CD4-positive, CD25-positive, alpha-beta regulatory T cell (primary cell): ENCODE measurements around the gene ROM1. TPM values are rescaled to one million over a fixed set of nuclear protein-coding genes. Genes with fewer than 3 reads are reported as not detected.
A peak's percentile ranks its signal among the peaks of the same experiment; 100 is the strongest.
"Not testable (repeated sequence)": the region's sequence is repeated elsewhere in the genome, so short reads cannot be mapped to it uniquely, and the experiment has no call there.

Experiments
- ATAC-seq, 2 donors: fragments of 150-1000 bp; cut with Tn5 transposase; one replicate each; pipeline ENCODE4 v1.10.0; 2021; ENCODE audit warnings: low read depth in 2 of 2, moderate number of reproducible peaks in 2 of 2, moderate library complexity in 1 of 2
- DNase-seq, 3 donors: peaks; one replicate each; pipeline versions ENCODE4 v3.0.0 to v3.0.0-alpha.2; 2012 to 2022; ENCODE audit warnings: mixed read lengths in 1 of 3
- H3K27ac ChIP-seq: one replicate; pipeline ENCODE4 v1.7.0; 2013; ENCODE audit warnings: mild to moderate bottlenecking, low read length; ENCODE audit not compliant: insufficient read depth, poor library complexity, severe bottlenecking
- H3K27me3 ChIP-seq: one replicate; pipeline ENCODE4 v1.7.0; 2013; ENCODE audit warnings: low read length; ENCODE audit not compliant: control insufficient read depth, insufficient read depth
- H3K36me3 ChIP-seq: one replicate; pipeline ENCODE4 v1.7.0; 2013; ENCODE audit warnings: mild to moderate bottlenecking, low read length, moderate library complexity; ENCODE audit not compliant: control insufficient read depth, insufficient read depth
- H3K4me1 ChIP-seq: 2 replicates; pipeline ENCODE4 v1.7.0; 2013; ENCODE audit warnings: mild to moderate bottlenecking, low read length; ENCODE audit not compliant: insufficient read depth, control insufficient read depth, poor library complexity, severe bottlenecking
- H3K4me3 ChIP-seq: one replicate; pipeline ENCODE4 v1.7.0; 2013; ENCODE audit warnings: low read depth, mild to moderate bottlenecking, low read length, moderate library complexity
- H3K9me3 ChIP-seq, 2 experiments: 1 replicate in 1 of 2; 2 replicates in 1 of 2; pipeline ENCODE4 v1.7.0; 2013; ENCODE audit warnings: low read length in 2 of 2, mild to moderate bottlenecking in 1 of 2, moderate library complexity in 1 of 2; ENCODE audit not compliant: control insufficient read depth in 2 of 2
- H3K27ac Mint-ChIP-seq, 3 donors: one replicate each; pipeline ENCODE4 v1.8.0; 2020 to 2022; ENCODE audit warnings: mild to moderate bottlenecking in 3 of 3, mixed read lengths in 3 of 3, moderate library complexity in 2 of 3
- H3K27me3 Mint-ChIP-seq: one replicate; pipeline ENCODE4 v1.8.0; 2022; ENCODE audit warnings: mild to moderate bottlenecking, mixed read lengths
- H3K36me3 Mint-ChIP-seq: one replicate; pipeline ENCODE4 v1.8.0; 2020; ENCODE audit warnings: mixed read lengths
- H3K4me1 Mint-ChIP-seq, 4 donors: one replicate each; pipeline ENCODE4 v1.8.0; 2020 to 2022; ENCODE audit warnings: mixed read lengths in 4 of 4, mild to moderate bottlenecking in 1 of 4
- H3K4me3 Mint-ChIP-seq, 4 donors: one replicate each; pipeline ENCODE4 v1.8.0; 2020 to 2022; ENCODE audit warnings: mild to moderate bottlenecking in 4 of 4, mixed read lengths in 4 of 4, moderate library complexity in 3 of 4
- H3K9me3 Mint-ChIP-seq, 7 donors: one replicate each; pipeline ENCODE4 v1.8.0; 2020 to 2022; ENCODE audit warnings: mixed read lengths in 7 of 7, mild to moderate bottlenecking in 3 of 7, moderate library complexity in 2 of 7
- polyA plus RNA-seq, 4 donors: library from polyadenylated mRNA; unstranded; fragments of 300-500 nt; fragmentation: Illumina TruSeq; gene quantifications; one replicate each; pipeline ENCODE4 v1.2.3, GENCODE V29; 2021
- total RNA-seq: library from RNA; stranded (reverse); gene quantifications from one replicate; pipeline ENCODE4 v1.2.3, GENCODE V29; 2022

The ROM1 gene
- total and polyA plus RNA-seq, 5 donors from 2014 or later = 0.41 to 1.9 (median 1.1) TPM

DNA sequence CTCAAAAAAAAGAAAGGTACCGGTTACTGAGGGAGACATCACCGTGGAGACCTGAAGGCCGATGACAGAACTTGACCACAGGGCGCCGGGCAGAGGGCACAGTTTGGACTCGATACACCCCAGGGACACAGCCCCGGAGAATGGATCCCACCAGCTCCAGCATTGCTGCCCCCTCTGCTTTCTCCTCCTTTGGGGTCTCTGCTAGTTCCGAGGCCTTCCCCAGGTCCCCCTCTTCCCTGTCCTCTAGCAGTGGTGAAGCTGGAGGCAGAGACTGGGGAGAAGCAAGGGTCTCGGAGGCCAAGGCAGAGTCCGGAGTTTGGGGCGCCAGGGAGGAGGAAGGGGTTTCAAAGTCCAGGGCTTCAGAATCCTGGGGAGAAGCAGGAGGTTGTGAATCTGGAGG, 34.5 kb upstream of the ROM1 start:
- Histone ChIP-seq H3K27me3 (no peaks in the 10 kb centered on the region), H3K27ac (no peak overlapping the region), H3K9me3 (no peaks in the 10 kb centered on the region), H3K4me3 (no peak overlapping the region), H3K4me1 (peaks cover 14% of the 10 kb centered on the region), H3K36me3 (peaks cover 40% of the 10 kb centered on the region)
- ATAC-seq (no peak), DNase-seq (no peak)
- no peaks in the 10 kb centered on the region for H3K9me3 Mint-ChIP-seq
- H3K4me1 Mint-ChIP-seq = peaks cover 0 to 25% (median 10%) of the 10 kb centered on the region in 4 donors
- no peak overlapping the region for H3K27ac Mint-ChIP-seq
- H3K27me3 Mint-ChIP-seq = no peaks in the 10 kb centered on the region
- H3K36me3 Mint-ChIP-seq = peaks cover 18% of the 10 kb centered on the region
- no peak overlapping the region for H3K4me3 Mint-ChIP-seq

DNA sequence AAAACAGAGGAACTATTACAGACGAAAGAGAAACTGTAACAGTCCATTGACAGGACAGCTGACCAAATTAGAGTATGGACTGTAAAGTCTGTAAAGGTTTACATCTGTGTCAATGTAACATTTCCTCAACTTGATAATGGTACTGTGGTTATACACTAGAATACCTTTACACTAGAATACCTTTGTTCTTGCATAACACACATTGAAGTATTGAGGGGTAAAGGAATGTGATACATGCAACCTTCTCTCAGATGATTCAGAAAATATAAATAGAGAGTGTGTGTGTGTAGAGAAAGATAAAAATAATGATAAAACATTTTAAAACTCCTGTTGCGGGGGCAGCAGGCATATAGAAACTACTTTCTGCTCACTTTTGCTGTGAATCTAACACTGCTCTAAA, 33.8 kb upstream of the ROM1 start:
- ATAC-seq = no peak
- Mint-ChIP-seq H3K9me3 (no peaks in the 10 kb centered on the region), H3K27ac (no peak overlapping the region), H3K27me3 (no peaks in the 10 kb centered on the region), H3K36me3 (peaks cover 21% of the 10 kb centered on the region), H3K4me1 (peaks cover 0 to 20% (median 12%) of the 10 kb centered on the region in 4 donors), H3K4me3 (no peak overlapping the region)
- peaks cover 12% of the 10 kb centered on the region for H3K4me1 ChIP-seq
- peaks cover 44% of the 10 kb centered on the region for H3K36me3 ChIP-seq
- H3K9me3 ChIP-seq = no peaks in the 10 kb centered on the region
- DNase-seq = no peak
- no peak overlapping the region for H3K27ac ChIP-seq
- no peaks in the 10 kb centered on the region for H3K27me3 ChIP-seq
- H3K4me3 ChIP-seq = no peak overlapping the region

- ATAC-seq (no peak), DNase-seq (no peak)
- peaks cover 21% of the 10 kb centered on the region for H3K36me3 Mint-ChIP-seq
- Histone ChIP-seq H3K9me3 (no peaks in the 10 kb centered on the region), H3K4me3 (no peak overlapping the region), H3K36me3 (peaks cover 46% of the 10 kb centered on the region), H3K27me3 (no peaks in the 10 kb centered on the region), H3K27ac (no peak overlapping the region), H3K4me1 (no peaks in the 10 kb centered on the region)
- H3K4me3 Mint-ChIP-seq = no peak overlapping the region
- H3K27me3 Mint-ChIP-seq = no peaks in the 10 kb centered on the region
- no peaks in the 10 kb centered on the region for H3K9me3 Mint-ChIP-seq
- H3K27ac Mint-ChIP-seq = peak overlapping the region in 1 of 3 donors; percentile 66
- H3K4me1 Mint-ChIP-seq = peaks cover 0 to 14% (median 6%) of the 10 kb centered on the region in 4 donors
Measured at GRCh38 chr11:62580959-62581715, 31.9 kb upstream of the ROM1 start.

- H3K4me3 ChIP-seq, H3K27me3 Mint-ChIP-seq, H3K4me3 Mint-ChIP-seq, H3K27ac ChIP-seq, ATAC-seq, H3K9me3 ChIP-seq, H3K9me3 Mint-ChIP-seq, H3K27me3 ChIP-seq, DNase-seq, H3K27ac Mint-ChIP-seq, H3K4me1 ChIP-seq: not testable (repeated sequence)
- H3K36me3 Mint-ChIP-seq = peaks cover 16% of the 10 kb centered on the region
- H3K36me3 ChIP-seq = peaks cover 44% of the 10 kb centered on the region
- peaks cover 0 to 14% (median 4%) of the 10 kb centered on the region in 4 donors for H3K4me1 Mint-ChIP-seq
Measured at GRCh38 chr11:62581735-62582134, 31.3 kb upstream of the ROM1 start.

GRCh38 chr11:62585356-62585755, 27.7 kb upstream of the ROM1 start:
- ATAC-seq, H3K27me3 Mint-ChIP-seq, H3K27ac ChIP-seq, H3K27ac Mint-ChIP-seq, H3K9me3 ChIP-seq, H3K9me3 Mint-ChIP-seq, H3K4me3 ChIP-seq, H3K4me1 ChIP-seq, DNase-seq, H3K27me3 ChIP-seq: not testable (repeated sequence)
- Mint-ChIP-seq H3K4me1 (peaks cover 0 to 33% (median 13%) of the 10 kb centered on the region in 4 donors), H3K4me3 (peak overlapping the region in 2 of 4 donors; percentile 27 to 38), H3K36me3 (peaks cover 12% of the 10 kb centered on the region)
- peaks cover 37% of the 10 kb centered on the region for H3K36me3 ChIP-seq

DNA sequence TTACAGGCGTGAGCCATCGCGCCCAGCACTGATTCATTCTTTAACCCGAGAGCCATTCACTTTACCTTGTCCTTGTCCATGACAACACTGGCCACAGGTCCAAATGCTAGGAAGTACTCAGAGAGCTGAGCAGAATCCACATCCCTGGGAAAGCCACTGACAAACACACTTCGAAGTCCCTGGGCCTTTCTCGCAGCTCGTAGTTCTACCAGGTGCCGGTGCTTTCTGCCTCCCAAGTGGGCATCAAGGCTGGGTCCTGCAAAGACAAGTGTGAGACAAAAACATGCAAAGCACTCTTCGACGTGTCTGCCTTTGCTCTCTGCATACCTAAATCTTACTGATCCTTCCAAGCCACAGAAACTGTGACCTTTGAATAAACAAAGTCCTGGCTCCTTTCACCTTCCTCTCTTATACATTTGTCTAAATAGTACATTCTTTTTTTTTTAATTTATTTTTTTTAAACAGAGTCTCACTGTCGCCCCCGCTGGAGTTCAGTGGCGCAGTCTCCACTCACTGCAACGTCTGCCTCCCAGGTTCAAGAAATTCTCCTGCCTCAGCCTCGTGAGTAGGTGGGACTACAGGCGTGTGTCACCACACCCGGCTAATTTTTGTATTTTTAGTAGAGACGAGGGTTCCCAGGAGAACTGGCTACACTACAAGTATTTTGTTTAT, 24.0 kb upstream of the ROM1 start:
- Mint-ChIP-seq H3K9me3 (no peaks in the 10 kb centered on the region), H3K27me3 (no peaks in the 10 kb centered on the region), H3K4me3 (peak overlapping the region; percentile 28 to 93 (median 57)), H3K36me3 (peaks cover 5% of the 10 kb centered on the region), H3K27ac (peak overlapping the region in 2 of 3 donors; percentile 75), H3K4me1 (peaks cover 0 to 59% (median 30%) of the 10 kb centered on the region in 4 donors)
- peaks cover 38% of the 10 kb centered on the region for H3K4me1 ChIP-seq
- H3K9me3 ChIP-seq = no peaks in the 10 kb centered on the region
- peaks cover 24% of the 10 kb centered on the region for H3K36me3 ChIP-seq
- no peak overlapping the region for H3K27ac ChIP-seq
- DNase-seq = peak in 1 of 3 donors; percentile 54
- ATAC-seq = no peak
- no peak overlapping the region for H3K4me3 ChIP-seq
- no peaks in the 10 kb centered on the region for H3K27me3 ChIP-seq

DNA sequence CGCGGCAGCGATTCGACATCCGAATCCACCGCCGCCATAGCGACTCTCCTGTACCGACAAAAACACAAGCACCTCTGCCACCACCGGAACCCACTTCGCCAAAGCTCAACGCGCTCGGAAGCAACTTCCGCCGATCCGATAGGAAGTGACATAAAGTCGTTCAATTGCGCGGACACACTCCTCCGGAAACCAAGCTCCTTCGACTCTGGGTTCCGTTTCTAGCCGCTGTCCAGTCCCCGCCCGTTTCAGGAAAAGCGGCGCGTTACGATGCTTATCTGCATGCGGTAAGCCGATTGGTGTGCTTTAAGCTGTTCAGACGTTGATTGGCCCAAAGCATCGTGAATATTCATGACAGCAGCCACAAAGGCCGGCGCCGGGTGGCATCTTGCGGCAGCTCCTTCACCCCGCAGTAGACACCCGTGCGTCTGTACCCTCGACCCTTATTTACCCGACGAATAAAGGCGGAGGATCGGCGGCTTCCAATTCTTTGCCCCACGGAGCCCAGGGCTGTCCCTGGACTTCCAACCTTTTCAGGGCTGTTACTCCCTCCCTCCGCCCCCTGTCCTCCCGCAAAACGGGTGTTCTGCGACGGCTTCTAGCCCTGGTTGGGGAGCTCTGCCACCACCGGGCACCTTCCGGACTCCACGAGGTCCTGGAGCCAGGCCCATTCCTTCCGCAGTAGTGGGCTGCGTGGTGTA, 21.5 kb upstream of the ROM1 start, which contains the start of gene TUT1:
Gene TUT1, minus strand, starts transcription at position 76 of the 698 bp plus-strand sequence. Its CDS starts 38 bp downstream, at position 38.
- H3K27ac Mint-ChIP-seq = peak within 1 kb of the TSS; percentile 95 to 97 (median 96)
- H3K4me1 Mint-ChIP-seq = peaks cover 0 to 73% (median 38%) of the 10 kb centered on the region in 4 donors
- peaks cover 39% of the 10 kb centered on the region for H3K4me1 ChIP-seq
- peak within 1 kb of the TSS; percentile 95 for H3K4me3 ChIP-seq
- no peaks in the 10 kb centered on the region for H3K9me3 ChIP-seq
- H3K27me3 Mint-ChIP-seq = no peaks in the 10 kb centered on the region
- H3K27ac ChIP-seq = peak within 1 kb of the TSS; percentile 94
- peaks cover 43% of the 10 kb centered on the region for H3K36me3 ChIP-seq
- H3K27me3 ChIP-seq = no peaks in the 10 kb centered on the region
- ATAC-seq (peak; percentile 89 to 90), DNase-seq (peak; percentile 95 to 99 (median 98))
- peak within 1 kb of the TSS; percentile 90 to 96 (median 94) for H3K4me3 Mint-ChIP-seq
- H3K36me3 Mint-ChIP-seq = peaks cover 17% of the 10 kb centered on the region
- H3K9me3 Mint-ChIP-seq = no peaks in the 10 kb centered on the region
